VCaP (cell line): ENCODE measurements around the gene GAL3ST3.
"Not testable (repeated sequence)": the region's sequence is repeated elsewhere in the genome, so short reads cannot be mapped to it uniquely, and the experiment has no call there.

Experiments used
- H3K27ac ChIP-seq: fragments of 450-650 bp; 2 replicates; pipeline ENCODE4 v1.5.1; 2017
- CTCF ChIP-seq: fragments of 450-650 bp; conservative IDR thresholded peaks from 2 replicates; pipeline ENCODE4 v1.5.1; 2017; ENCODE audit warnings: mild to moderate bottlenecking, moderate library complexity

Gene GAL3ST3

DNA sequence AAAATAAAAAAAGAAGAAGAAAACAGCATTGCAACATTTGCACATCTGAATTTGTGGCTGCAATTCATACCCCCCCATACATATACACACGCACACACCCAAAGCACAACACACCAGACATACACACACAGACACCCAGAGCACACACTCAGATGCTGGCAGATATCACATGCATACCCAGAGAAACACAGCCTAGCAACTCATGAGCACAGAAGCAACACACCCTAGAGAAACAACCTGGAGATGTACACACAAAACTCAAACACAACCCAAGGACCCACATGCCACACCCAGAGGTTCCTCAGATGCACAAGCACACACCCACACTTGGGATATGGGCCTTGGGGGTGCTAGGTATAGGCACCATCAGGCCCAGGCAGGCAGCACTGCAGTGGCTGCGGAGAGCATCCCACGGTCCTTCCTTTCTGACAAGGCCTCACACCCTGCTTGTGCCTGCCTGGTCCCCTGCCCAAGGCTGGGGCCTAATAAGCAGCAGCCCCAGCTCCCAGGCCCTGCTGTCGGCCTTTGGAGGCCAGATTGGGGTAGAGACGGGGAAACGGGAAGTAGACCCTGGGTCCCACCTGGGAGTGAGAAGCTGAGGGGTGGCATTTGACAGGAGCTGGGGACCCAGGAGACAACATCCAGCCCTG is 34.0 kb downstream of the GAL3ST3 start:
- TF ChIP-seq CTCF = no peak
- H3K27ac ChIP-seq = peak overlapping the region; percentile 5; the same call in 1 of the 2 replicates

DNA sequence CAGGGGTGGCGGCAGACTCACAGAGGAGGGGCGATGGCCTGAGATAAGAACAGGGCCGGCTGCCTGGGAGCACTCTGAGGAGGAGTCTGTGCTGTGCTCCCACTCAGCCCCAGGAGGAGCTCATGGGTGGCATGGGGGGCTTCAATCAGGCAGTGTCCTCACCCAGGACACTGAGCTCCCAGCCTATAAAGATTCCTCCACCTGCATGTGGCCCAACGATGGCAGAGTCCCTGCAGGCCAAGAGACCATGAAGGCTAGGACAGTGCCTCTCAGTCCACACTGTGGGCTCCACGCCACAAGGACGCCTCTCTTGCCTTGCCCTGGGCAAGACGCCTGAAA is 35.2 kb downstream of the GAL3ST3 start:
- H3K27ac ChIP-seq = no peak overlapping the region
- TF ChIP-seq CTCF = no peak

DNA sequence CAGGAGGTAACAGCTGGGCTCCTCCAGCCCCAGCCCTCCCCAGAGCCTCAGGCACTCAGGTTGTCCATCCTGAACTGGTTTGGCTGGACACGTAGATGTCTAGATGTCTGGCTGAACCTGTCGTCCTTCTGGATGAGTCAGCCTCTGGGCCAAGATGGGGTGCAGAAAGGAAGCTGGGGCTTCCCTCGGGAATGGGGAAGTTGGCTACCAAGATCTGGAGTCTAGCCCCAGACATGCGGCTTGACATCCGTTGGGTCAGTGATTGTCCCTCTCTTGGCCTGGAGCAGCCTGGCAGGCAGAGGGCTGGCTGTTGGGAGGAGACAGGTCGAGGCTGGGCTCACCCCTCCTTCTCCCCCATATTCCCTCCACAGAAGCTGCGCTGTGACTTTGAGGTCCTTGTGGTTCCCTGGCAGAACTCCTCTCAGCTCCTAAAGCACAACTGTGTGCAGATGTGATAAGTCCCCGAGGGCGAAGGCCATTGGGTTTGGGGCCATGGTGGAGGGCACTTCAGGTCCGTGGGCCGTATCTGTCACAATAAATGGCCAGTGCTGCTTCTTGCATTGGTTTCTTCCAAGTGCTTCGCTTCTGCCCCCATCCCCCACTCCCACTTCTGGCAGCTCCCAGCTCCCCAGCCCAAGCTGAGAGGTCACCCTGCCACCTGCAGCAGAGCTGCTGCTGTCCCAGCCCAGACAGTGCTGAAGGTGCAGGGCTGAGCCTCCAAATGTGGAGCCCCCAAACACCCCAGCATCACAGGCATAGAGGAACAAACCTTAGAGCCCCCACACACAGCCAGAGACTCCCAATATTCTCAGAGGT is 35.8 kb downstream of the GAL3ST3 start:
- H3K27ac ChIP-seq = no peak overlapping the region

GRCh38 chr11:66012371-66012945 is 36.5 kb downstream of the GAL3ST3 start:
- H3K27ac ChIP-seq = no peak overlapping the region
- TF ChIP-seq CTCF = no peak

More for the DNA sequence above, 35.8 kb downstream of the GAL3ST3 start:
- TF ChIP-seq CTCF = no peak

DNA sequence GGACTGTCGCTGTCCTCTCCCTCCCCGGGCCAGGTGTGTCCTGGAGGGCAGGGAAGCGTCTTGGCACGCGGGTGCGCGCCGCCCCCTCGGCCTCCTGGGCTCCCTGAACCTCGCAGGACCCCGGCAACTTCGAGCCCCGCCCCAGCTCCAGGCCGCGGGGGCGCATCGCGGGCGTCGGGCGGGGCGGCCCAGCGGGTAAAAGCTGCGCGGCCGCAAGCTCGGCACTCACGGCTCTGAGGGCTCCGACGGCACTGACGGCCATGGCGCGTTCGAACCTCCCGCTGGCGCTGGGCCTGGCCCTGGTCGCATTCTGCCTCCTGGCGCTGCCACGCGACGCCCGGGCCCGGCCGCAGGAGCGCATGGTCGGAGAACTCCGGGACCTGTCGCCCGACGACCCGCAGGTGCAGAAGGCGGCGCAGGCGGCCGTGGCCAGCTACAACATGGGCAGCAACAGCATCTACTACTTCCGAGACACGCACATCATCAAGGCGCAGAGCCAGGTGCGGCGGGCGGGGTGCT is 37.1 kb downstream of the GAL3ST3 start, which contains the start of gene CST6:
TSS of gene CST6 (plus strand) at position 224 of the 519 bp plus-strand sequence. CDS start at position 261, 37 bp downstream.
- no peak within 1 kb of the TSS; the same call in 1 of the 2 replicates for H3K27ac ChIP-seq
- TF ChIP-seq CTCF = peak; percentile 34

GRCh38 chr11:66011239-66011784 is 37.6 kb downstream of the GAL3ST3 start:
- no peak overlapping the region; the same call in 1 of the 2 replicates for H3K27ac ChIP-seq
- no peak for TF ChIP-seq CTCF

GRCh38 chr11:66010036-66010435 is 38.9 kb downstream of the GAL3ST3 start:
- H3K27ac ChIP-seq = not testable (repeated sequence)
